Neutrophil (primary cell): ENCODE measurements around the gene CCDC180.

Experiments used
- H3K27ac ChIP-seq: fragments of 200-600 bp; sonication (generic); 2 replicates; pipeline ENCODE4 v1.5.1; 2016; ENCODE audit warnings: mild to moderate bottlenecking, moderate library complexity
- H3K27me3 ChIP-seq: fragments of 200-600 bp; sonication (generic); 2 replicates; pipeline ENCODE4 v1.6.0; 2016; ENCODE audit warnings: mild to moderate bottlenecking
- H3K36me3 ChIP-seq: fragments of 200-600 bp; sonication (generic); 2 replicates; pipeline ENCODE4 v1.5.1; 2017
- H3K4me1 ChIP-seq, 2 experiments: fragments of 200-600 bp in 1 of 2; sonication (generic) in 1 of 2; 1 replicate in 1 of 2; 2 replicates in 1 of 2; pipeline versions ENCODE4 v1.5.1 to v1.6.1; 2013 to 2016; ENCODE audit warnings: low read depth in 1 of 2, low read length in 1 of 2, mild to moderate bottlenecking in 1 of 2, moderate library complexity in 1 of 2; ENCODE audit not compliant: control insufficient read depth in 1 of 2, insufficient read depth in 1 of 2
- H3K4me3 ChIP-seq, 2 experiments: fragments of 200-600 bp in 1 of 2; sonication (generic) in 1 of 2; 1 replicate in 1 of 2; 2 replicates in 1 of 2; pipeline ENCODE4 v1.5.1; 2013 to 2016; ENCODE audit warnings: low read depth in 1 of 2, low read length in 1 of 2, mild to moderate bottlenecking in 1 of 2, moderate library complexity in 1 of 2
- H3K9me3 ChIP-seq: fragments of 200-600 bp; sonication (generic); 2 replicates; pipeline ENCODE4 v1.5.1; 2016
- TF ChIP-seq, protein P1 (sequence below): fragments of 200-600 bp; sonication (generic); IDR thresholded peaks from 2 replicates; pipeline ENCODE4 v1.5.1; 2016; ENCODE audit warnings: antibody characterized with exemption

CCDC180 gene

DNA sequence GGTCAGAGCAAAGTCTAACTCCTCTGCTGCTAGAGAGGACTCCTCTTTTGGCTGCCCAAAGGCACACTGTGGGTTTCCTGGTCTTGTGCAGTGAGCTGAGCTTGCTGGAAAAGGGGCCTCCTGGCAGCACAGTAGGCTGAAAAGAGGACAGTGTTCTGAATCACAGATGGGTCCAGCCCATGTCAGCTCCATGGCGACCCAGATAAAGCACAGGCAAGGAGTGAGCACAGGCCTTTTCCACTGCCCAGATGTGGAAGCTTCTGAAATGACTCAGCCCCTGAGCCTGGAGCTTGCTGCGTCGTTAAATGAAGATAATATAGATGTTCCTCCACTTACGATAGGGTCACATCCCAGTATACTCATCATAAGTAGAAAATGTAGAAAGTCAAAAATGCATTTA is 8.1 kb downstream of the CCDC180 start:
- H3K4me1 ChIP-seq, result no peaks in the 10 kb centered on the region
- peaks cover 5% of the 10 kb centered on the region for H3K36me3 ChIP-seq
- H3K4me3 ChIP-seq, result no peak overlapping the region
- TF ChIP-seq, protein P1, sequence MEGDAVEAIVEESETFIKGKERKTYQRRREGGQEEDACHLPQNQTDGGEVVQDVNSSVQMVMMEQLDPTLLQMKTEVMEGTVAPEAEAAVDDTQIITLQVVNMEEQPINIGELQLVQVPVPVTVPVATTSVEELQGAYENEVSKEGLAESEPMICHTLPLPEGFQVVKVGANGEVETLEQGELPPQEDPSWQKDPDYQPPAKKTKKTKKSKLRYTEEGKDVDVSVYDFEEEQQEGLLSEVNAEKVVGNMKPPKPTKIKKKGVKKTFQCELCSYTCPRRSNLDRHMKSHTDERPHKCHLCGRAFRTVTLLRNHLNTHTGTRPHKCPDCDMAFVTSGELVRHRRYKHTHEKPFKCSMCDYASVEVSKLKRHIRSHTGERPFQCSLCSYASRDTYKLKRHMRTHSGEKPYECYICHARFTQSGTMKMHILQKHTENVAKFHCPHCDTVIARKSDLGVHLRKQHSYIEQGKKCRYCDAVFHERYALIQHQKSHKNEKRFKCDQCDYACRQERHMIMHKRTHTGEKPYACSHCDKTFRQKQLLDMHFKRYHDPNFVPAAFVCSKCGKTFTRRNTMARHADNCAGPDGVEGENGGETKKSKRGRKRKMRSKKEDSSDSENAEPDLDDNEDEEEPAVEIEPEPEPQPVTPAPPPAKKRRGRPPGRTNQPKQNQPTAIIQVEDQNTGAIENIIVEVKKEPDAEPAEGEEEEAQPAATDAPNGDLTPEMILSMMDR, result no peak
- H3K27me3 ChIP-seq, result no peaks in the 10 kb centered on the region
- H3K9me3 ChIP-seq, result no peaks in the 10 kb centered on the region
- H3K27ac ChIP-seq, result no peak overlapping the region

DNA sequence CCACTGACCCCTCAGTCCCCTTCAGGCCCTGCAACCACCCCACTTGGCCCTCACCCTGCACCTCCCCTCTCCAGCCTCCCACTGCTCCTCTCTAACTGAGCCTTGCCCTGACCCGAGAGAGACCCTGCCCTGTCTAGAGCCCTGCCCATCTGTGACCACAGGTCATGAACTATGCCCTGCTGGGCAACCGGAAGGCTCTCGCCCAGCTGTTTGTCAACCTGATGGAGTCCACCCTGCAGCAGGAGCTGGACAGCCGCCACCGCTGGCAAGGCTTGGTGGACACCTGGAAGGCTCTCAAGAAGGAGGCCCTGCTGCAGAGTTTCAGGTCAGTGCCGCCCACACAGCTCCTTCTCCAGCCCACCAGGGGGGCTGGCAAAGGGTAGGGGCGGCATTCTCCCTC is 9.4 kb downstream of the CCDC180 start:
- H3K4me3 ChIP-seq, result no peak overlapping the region
- no peaks in the 10 kb centered on the region for H3K4me1 ChIP-seq
- no peaks in the 10 kb centered on the region for H3K9me3 ChIP-seq
- peaks cover 5% of the 10 kb centered on the region for H3K36me3 ChIP-seq
- TF ChIP-seq, protein P1, result no peak
- no peaks in the 10 kb centered on the region for H3K27me3 ChIP-seq
- H3K27ac ChIP-seq, result no peak overlapping the region

DNA sequence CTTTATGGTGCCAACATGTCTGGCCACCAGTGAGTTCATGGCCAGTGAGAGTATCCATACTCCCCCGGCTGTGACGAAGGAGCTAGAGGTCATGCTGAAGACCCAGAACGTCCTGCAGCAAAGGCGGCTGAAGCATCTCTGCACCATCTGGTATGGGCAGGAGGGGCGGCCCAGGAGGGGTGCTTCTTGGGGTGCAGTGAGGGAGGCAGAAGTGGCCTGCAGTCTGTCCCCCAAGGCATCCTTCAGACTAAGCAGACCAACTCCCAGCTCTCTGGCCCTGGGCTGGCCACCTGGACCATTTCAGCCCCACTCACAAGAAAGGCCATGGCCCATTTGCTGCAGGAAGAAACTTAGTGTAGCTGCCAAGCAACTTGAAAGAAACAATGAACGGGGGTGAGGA is 11.0 kb downstream of the CCDC180 start:
- Histone ChIP-seq H3K9me3 (no peaks in the 10 kb centered on the region), H3K27ac (no peak overlapping the region), H3K4me3 (no peak overlapping the region), H3K4me1 (no peaks in the 10 kb centered on the region), H3K36me3 (peaks cover 13% of the 10 kb centered on the region), H3K27me3 (no peaks in the 10 kb centered on the region)
- TF ChIP-seq, protein P1, result no peak

DNA sequence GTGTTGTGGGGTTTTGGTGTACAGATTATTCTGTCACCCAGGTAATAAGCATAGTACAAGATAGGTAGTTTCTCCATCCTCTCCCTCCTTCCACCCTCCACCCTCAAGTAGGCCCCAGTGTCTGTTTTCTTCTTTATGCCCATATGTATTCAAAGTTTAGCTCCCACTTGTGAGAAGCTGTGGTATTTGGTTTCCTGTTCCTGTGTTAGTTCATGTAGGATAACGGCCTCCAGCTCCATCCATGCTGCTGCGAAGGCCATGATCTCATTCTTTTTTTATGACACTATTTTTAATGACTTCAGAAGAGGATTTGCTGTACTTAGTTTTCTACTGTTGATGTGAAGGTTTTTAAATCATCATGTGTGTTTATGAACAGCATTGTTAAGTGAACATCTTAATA is 11.9 kb downstream of the CCDC180 start:
- H3K27ac ChIP-seq, result no peak overlapping the region
- no peaks in the 10 kb centered on the region for H3K9me3 ChIP-seq
- H3K4me3 ChIP-seq, result no peak overlapping the region
- no peaks in the 10 kb centered on the region for H3K27me3 ChIP-seq
- TF ChIP-seq, protein P1, result no peak
- H3K4me1 ChIP-seq, result no peaks in the 10 kb centered on the region
- H3K36me3 ChIP-seq, result peaks cover 18% of the 10 kb centered on the region

DNA sequence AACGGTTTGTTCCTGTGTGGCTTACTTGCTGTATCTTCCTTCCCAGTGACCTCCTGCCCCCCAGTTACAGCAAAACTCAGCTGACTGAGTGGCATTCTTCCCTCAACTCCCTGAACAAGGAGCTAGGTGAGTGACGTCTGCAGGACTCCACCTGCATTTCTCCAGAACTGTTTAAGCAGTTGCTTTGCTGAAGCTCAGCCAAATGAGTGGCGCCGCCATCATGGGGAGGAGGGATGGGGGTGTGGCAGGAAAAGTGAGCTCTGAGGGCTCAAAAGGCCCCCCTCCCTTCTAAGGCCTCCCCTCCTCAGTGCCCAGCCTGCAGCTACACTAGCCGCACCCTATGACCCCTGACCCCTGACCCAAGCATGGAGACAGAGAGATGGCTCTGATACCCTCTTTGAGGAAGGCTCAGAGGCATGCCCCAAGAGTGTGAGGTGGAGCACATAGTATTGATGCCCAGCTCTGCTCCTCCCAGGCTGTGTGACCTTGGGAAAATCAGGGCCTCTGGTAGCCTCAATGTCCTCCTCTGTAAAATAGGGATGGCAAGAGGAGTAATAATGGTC is 12.7 kb downstream of the CCDC180 start:
- TF ChIP-seq, protein P1, result no peak
- peaks cover 18% of the 10 kb centered on the region for H3K36me3 ChIP-seq

DNA sequence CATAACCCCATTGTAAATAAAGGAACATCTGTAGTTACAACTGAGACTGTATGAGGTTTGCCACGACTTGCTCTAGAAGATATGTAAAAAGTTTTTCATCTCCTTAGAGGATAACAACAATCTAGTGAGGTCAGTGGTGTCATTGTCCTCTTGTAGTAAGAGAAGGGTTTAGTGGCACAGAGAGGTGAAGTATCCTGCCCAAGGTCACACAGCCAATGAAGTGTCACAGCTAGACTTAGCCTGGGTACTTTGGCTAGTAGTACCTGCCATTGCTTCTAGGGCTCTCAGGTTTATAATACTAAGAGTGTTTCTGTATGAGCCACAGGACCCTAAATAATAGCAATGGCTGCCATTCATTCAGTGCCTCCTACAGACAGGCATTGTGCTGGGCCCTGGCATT is 13.8 kb downstream of the CCDC180 start:
- H3K27me3 ChIP-seq, result no peaks in the 10 kb centered on the region
- no peak overlapping the region for H3K4me3 ChIP-seq
- TF ChIP-seq, protein P1, result no peak
- H3K4me1 ChIP-seq, result no peaks in the 10 kb centered on the region
- peaks cover 18% of the 10 kb centered on the region for H3K36me3 ChIP-seq
- H3K27ac ChIP-seq, result no peak overlapping the region
- H3K9me3 ChIP-seq, result no peaks in the 10 kb centered on the region

More for the DNA sequence above, 12.7 kb downstream of the CCDC180 start:
- Histone ChIP-seq H3K9me3 (no peaks in the 10 kb centered on the region), H3K27me3 (no peaks in the 10 kb centered on the region), H3K4me1 (no peaks in the 10 kb centered on the region), H3K27ac (no peak overlapping the region), H3K4me3 (no peak overlapping the region)
